ENCODE results near the gene RFX8.

- TF ChIP-seq CTCF (IDR thresholded peaks at IDR 0.05; ENCODE audit: low read depth, low read length) (no peak), EZH2phosphoT487 (IDR thresholded peaks at IDR 0.05; ENCODE audit: low read depth) (no peak)
These were observed 56.3 kb downstream of the RFX8 start for GRCh38 chr2:101418460-101419095.
